Duodenal mucosa (tissue), 2 donors: Measurements from ENCODE around the gene TMEM59L.

ENCODE experiments used
- H3K27ac ChIP-seq: one replicate; pipeline ENCODE4 v1.7.0; 2013; ENCODE audit warnings: low read depth, low read length
- H3K27me3 ChIP-seq, 2 donors: one replicate each; pipeline ENCODE4 v1.7.0; 2013; ENCODE audit warnings: low read length in 2 of 2, control low read depth in 1 of 2; ENCODE audit not compliant: insufficient read depth in 2 of 2, control insufficient read depth in 1 of 2
- H3K36me3 ChIP-seq, 2 donors: one replicate each; pipeline ENCODE4 v1.7.0; 2013; ENCODE audit warnings: low read length in 2 of 2, control low read depth in 1 of 2; ENCODE audit not compliant: insufficient read depth in 2 of 2, control insufficient read depth in 1 of 2
- H3K4me1 ChIP-seq, 2 donors: one replicate each; pipeline ENCODE4 v1.7.0; 2013; ENCODE audit warnings: low read length in 2 of 2, control low read depth in 1 of 2; ENCODE audit not compliant: insufficient read depth in 2 of 2, control insufficient read depth in 1 of 2
- H3K4me3 ChIP-seq, 2 donors: one replicate each; pipeline ENCODE4 v1.7.0; 2013; ENCODE audit warnings: low read length in 2 of 2, low read depth in 1 of 2
- H3K9ac ChIP-seq, 2 donors: one replicate each; pipeline ENCODE4 v1.7.0; 2013; ENCODE audit warnings: low read length in 2 of 2, low read depth in 1 of 2
- H3K9me3 ChIP-seq, 2 donors: one replicate each; pipeline ENCODE4 v1.7.0; 2013; ENCODE audit warnings: low read length in 2 of 2, control low read depth in 1 of 2; ENCODE audit not compliant: control insufficient read depth in 1 of 2

The TMEM59L gene

GRCh38 chr19:18612772-18613588, at the start of gene TMEM59L:
TSS of gene TMEM59L (plus strand) at chr19:18612870. CDS start at chr19:18612959, 89 bp downstream.
- H3K9me3 ChIP-seq, result no peaks in the 10 kb centered on the region
- H3K36me3 ChIP-seq, result no peaks in the 10 kb centered on the region
- no peak within 1 kb of the TSS for H3K27ac ChIP-seq
- H3K4me1 ChIP-seq, result peaks cover 7 to 10% of the 10 kb centered on the region in 2 donors
- peak within 1 kb of the TSS; percentile 22 to 28 for H3K4me3 ChIP-seq
- no peak within 1 kb of the TSS for H3K9ac ChIP-seq
- H3K27me3 ChIP-seq, result peaks cover 65 to 69% of the 10 kb centered on the region in 2 donors

- H3K4me3 ChIP-seq, result no peak overlapping the region
- H3K27me3 ChIP-seq, result no peaks in the 10 kb centered on the region
- H3K36me3 ChIP-seq, result peaks cover 16 to 62% of the 10 kb centered on the region in 2 donors
- H3K9me3 ChIP-seq, result no peaks in the 10 kb centered on the region
- no peak overlapping the region for H3K9ac ChIP-seq
- no peak overlapping the region for H3K27ac ChIP-seq
- H3K4me1 ChIP-seq, result no peaks in the 10 kb centered on the region
Observed at GRCh38 chr19:18566953-18567352, 45.7 kb upstream of the TMEM59L start.

GRCh38 chr19:18568367-18568766, 44.3 kb upstream of the TMEM59L start:
- Histone ChIP-seq H3K36me3 (peaks cover 17 to 54% of the 10 kb centered on the region in 2 donors), H3K4me1 (peaks cover 11 to 12% of the 10 kb centered on the region in 2 donors), H3K27ac (no peak overlapping the region), H3K9me3 (no peaks in the 10 kb centered on the region), H3K4me3 (no peak overlapping the region), H3K9ac (no peak overlapping the region), H3K27me3 (no peaks in the 10 kb centered on the region)

- peaks cover 30 to 58% of the 10 kb centered on the region in 2 donors for H3K36me3 ChIP-seq
Observed at GRCh38 chr19:18571564-18572344, 40.9 kb upstream of the TMEM59L start, which contains the start of gene UBA52. TSS of gene UBA52 (plus strand) at chr19:18571857. CDS start at chr19:18573301, 1,444 bp downstream.

GRCh38 chr19:18574691-18575291, 37.9 kb upstream of the TMEM59L start:
- Histone ChIP-seq H3K27me3 (no peaks in the 10 kb centered on the region), H3K27ac (no peak overlapping the region), H3K9ac (no peak overlapping the region), H3K36me3 (peaks cover 20 to 42% of the 10 kb centered on the region in 2 donors), H3K9me3 (no peaks in the 10 kb centered on the region), H3K4me1 (peaks cover 13 to 15% of the 10 kb centered on the region in 2 donors), H3K4me3 (no peak overlapping the region)

More at GRCh38 chr19:18571564-18572344, 40.9 kb upstream of the TMEM59L start, which contains the start of gene UBA52:
- H3K27me3 ChIP-seq, result no peaks in the 10 kb centered on the region
- no peaks in the 10 kb centered on the region for H3K9me3 ChIP-seq
- peaks cover 13 to 15% of the 10 kb centered on the region in 2 donors for H3K4me1 ChIP-seq
- H3K9ac ChIP-seq, result peak within 1 kb of the TSS; percentile 94 to 95
- peak within 1 kb of the TSS; percentile 94 to 97 for H3K4me3 ChIP-seq
- H3K27ac ChIP-seq, result peak within 1 kb of the TSS; percentile 92

- H3K9ac ChIP-seq, result no peak overlapping the region
- H3K4me3 ChIP-seq, result no peak overlapping the region
- peaks cover 20 to 42% of the 10 kb centered on the region in 2 donors for H3K36me3 ChIP-seq
- H3K27ac ChIP-seq, result no peak overlapping the region
- H3K27me3 ChIP-seq, result no peaks in the 10 kb centered on the region
- H3K4me1 ChIP-seq, result peaks cover 13 to 15% of the 10 kb centered on the region in 2 donors
- H3K9me3 ChIP-seq, result no peaks in the 10 kb centered on the region
Observed at GRCh38 chr19:18576383-18576782, 36.3 kb upstream of the TMEM59L start.

- peaks cover 12% of the 10 kb centered on the region in 2 donors for H3K4me1 ChIP-seq
- peaks cover 20 to 42% of the 10 kb centered on the region in 2 donors for H3K36me3 ChIP-seq
- no peak overlapping the region for H3K9ac ChIP-seq
- H3K4me3 ChIP-seq, result no peak overlapping the region
- no peak overlapping the region for H3K27ac ChIP-seq
- H3K27me3 ChIP-seq, result no peaks in the 10 kb centered on the region
- no peaks in the 10 kb centered on the region for H3K9me3 ChIP-seq
Observed at GRCh38 chr19:18577365-18577914, 35.2 kb upstream of the TMEM59L start.

- Histone ChIP-seq H3K36me3 (peaks cover 6 to 22% of the 10 kb centered on the region in 2 donors), H3K27me3 (no peaks in the 10 kb centered on the region), H3K9me3 (no peaks in the 10 kb centered on the region), H3K4me3 (no peak overlapping the region), H3K27ac (no peak overlapping the region), H3K4me1 (no peaks in the 10 kb centered on the region), H3K9ac (no peak overlapping the region)
Observed at GRCh38 chr19:18580311-18580710, 32.4 kb upstream of the TMEM59L start.

GRCh38 chr19:18586306-18586705, 26.4 kb upstream of the TMEM59L start:
- no peak overlapping the region for H3K9ac ChIP-seq
- H3K9me3 ChIP-seq, result no peaks in the 10 kb centered on the region
- no peaks in the 10 kb centered on the region for H3K27me3 ChIP-seq
- no peak overlapping the region for H3K4me3 ChIP-seq
- peaks cover 12 to 29% of the 10 kb centered on the region in 2 donors for H3K4me1 ChIP-seq
- H3K36me3 ChIP-seq, result peaks cover 3 to 9% of the 10 kb centered on the region in 2 donors
- H3K27ac ChIP-seq, result no peak overlapping the region
